ENCODE measurements around the gene MED29.
"Not testable (repeated sequence)": the region's sequence is repeated elsewhere in the genome, so short reads cannot be mapped to it uniquely, and the experiment has no call there.

MED29 gene

GRCh38 chr19:39370735-39371134 lies 20.4 kb upstream of the MED29 start:
- DNase-seq (ENCODE audit: low read depth, low spot score): no peak

GRCh38 chr19:39372047-39372802 lies 19.0 kb upstream of the MED29 start:
- DNase-seq (ENCODE audit: low read depth, low spot score): no peak

- DNase-seq (ENCODE audit: low read depth, low spot score): no peak
Measured at GRCh38 chr19:39372941-39373340, 18.2 kb upstream of the MED29 start.

GRCh38 chr19:39375929-39376328 lies 15.2 kb upstream of the MED29 start:
- DNase-seq (ENCODE audit: low read depth, low spot score): no peak

GRCh38 chr19:39377373-39378362 lies 13.5 kb upstream of the MED29 start:
- no peak for DNase-seq (ENCODE audit: low read depth, low spot score)

GRCh38 chr19:39379366-39379765 lies 11.8 kb upstream of the MED29 start:
- DNase-seq (ENCODE audit: low read depth, low spot score): not testable (repeated sequence)

GRCh38 chr19:39379865-39380396 lies 11.2 kb upstream of the MED29 start:
- DNase-seq (ENCODE audit: low read depth, low spot score): no peak

- DNase-seq (ENCODE audit: low read depth, low spot score): no peak
Measured at GRCh38 chr19:39380521-39381502, 10.4 kb upstream of the MED29 start.

GRCh38 chr19:39381910-39382611 lies 9.1 kb upstream of the MED29 start:
- no peak for DNase-seq (ENCODE audit: low read depth, low spot score)

- no peak for DNase-seq (ENCODE audit: low read depth, low spot score)
Measured at GRCh38 chr19:39382991-39383828, 8.0 kb upstream of the MED29 start.

- no peak for DNase-seq (ENCODE audit: low read depth, low spot score)
Measured at GRCh38 chr19:39384839-39385568, 6.2 kb upstream of the MED29 start.

GRCh38 chr19:39385629-39386411 lies 5.4 kb upstream of the MED29 start:
- DNase-seq (ENCODE audit: low read depth, low spot score): no peak

GRCh38 chr19:39386557-39386956 lies 4.6 kb upstream of the MED29 start:
- no peak for DNase-seq (ENCODE audit: low read depth, low spot score)

GRCh38 chr19:39388657-39389056 lies 2.5 kb upstream of the MED29 start:
- DNase-seq (ENCODE audit: low read depth, low spot score): no peak

- no peak for DNase-seq (ENCODE audit: low read depth, low spot score)
Measured at GRCh38 chr19:39389631-39390414, 1.4 kb upstream of the MED29 start.

GRCh38 chr19:39390451-39390750 lies 777 bp upstream of the MED29 start:
- peak; percentile 46 for DNase-seq (ENCODE audit: low read depth, low spot score)
